ENCODE data around the gene FRMD1. TPM values are rescaled to one million over a fixed set of nuclear protein-coding genes. Genes with fewer than 3 reads are reported as not detected.

Gene FRMD1
- total and polyA plus RNA-seq, 2 of the 8 experiments (the other 6 are each of a cell fraction or from before 2014, with no cell fraction given), result 0.36 TPM; not detected in 1

DNA sequence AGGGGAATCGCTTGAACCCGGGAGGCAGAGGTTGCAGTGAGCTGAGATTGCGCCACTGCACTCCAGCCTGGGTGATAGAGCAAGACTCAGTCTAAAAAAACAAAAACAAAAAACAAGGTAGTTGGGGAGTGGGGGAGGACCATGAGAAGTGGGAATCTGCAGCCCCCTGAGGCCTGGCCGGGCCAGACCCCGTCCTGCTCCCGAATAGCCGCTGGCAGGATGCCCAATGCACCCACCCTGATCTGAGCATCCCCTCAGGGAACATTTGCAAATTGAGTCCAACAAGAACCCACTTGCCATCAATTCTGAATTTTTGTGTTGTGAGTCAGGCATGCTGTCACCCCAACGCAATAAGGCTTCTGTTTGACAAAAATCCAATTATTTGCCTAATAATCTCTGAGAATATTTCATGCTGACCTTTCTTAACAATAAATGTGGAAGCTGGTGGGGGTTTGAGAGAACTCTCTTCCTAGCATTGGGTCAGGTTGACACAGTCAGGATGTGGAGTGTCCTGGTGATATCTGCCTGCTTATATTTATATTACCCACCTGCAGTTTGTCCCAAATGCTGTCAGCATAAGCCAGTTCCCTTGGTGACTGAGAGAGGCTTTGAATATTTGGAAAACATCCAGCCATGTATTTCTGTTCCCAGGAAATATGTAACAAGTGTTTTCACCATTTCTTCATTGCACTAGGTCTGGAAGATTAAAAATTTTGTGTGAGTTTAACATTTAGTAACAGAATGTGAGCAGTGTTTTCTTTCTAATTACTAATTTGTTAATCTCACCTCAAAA lies 28.4 kb upstream of the FRMD1 start:
- no peak overlapping the region for H3K23ac ChIP-seq (ENCODE audit: insufficient read length)
- POLR2A ChIA-PET (ENCODE audit: partially characterized antibody), result interaction anchor here (1.1 kb wide), 1 partner anchor 25 kb away, joined by 3 read pairs; no protein-coding TSS in a partner anchor

More for the DNA sequence above, 28.4 kb upstream of the FRMD1 start:
- Histone ChIP-seq H3K14ac (ENCODE audit: insufficient read length) (no peak overlapping the region), H2BK5ac (ENCODE audit: low read depth, low read length) (no peak overlapping the region), H3K4me3 (ENCODE audit: extremely low read depth in 1 of 4, insufficient read depth in 2 of 4, low read depth in 3 of 4, low read length in 4 of 4) (no peak overlapping the region), H4K8ac (ENCODE audit: extremely low read depth, insufficient read depth, low read length) (no peak overlapping the region), H3K36me3 (ENCODE audit: control insufficient read depth in 2 of 4, insufficient read depth in 4 of 4, low read length in 3 of 4) (no peaks in the 10 kb centered on the region), H3K4me1 (replicated peaks in 1 of 4; ENCODE audit: control insufficient read depth in 3 of 4, insufficient read depth in 4 of 4, low read length in 3 of 4) (peaks cover 0 to 7% (median 2%) of the 10 kb centered on the region in 4 experiments; a peak in 3 of 7 replicates), H3K79me2 (ENCODE audit: control insufficient read depth in 1 of 2, insufficient read depth in 2 of 2, low read length in 2 of 2) (no peaks in the 10 kb centered on the region), H3K23me2 (ENCODE audit: low read depth, low read length) (no peaks in the 10 kb centered on the region), H2BK120ac (replicated peaks; ENCODE audit: low read depth, low read length) (no peak overlapping the region), H2BK15ac (ENCODE audit: low read length) (no peak overlapping the region), H2AFZ (ENCODE audit: low read length) (no peak overlapping the region), H4K91ac (replicated peaks; ENCODE audit: insufficient read length, low read length) (no peak overlapping the region), H3K56ac (replicated peaks; ENCODE audit: insufficient read length, low read depth, low read length) (no peak overlapping the region), H3K4ac (replicated peaks; ENCODE audit: insufficient read length, low read depth, low read length) (no peak overlapping the region), H3K9ac (replicated peaks in 1 of 4; ENCODE audit: extremely low read depth in 1 of 4, low read depth in 3 of 4, low read length in 3 of 4) (no peak overlapping the region), H3K79me1 (ENCODE audit: low read depth, low read length) (no peaks in the 10 kb centered on the region), H3K9me3 (ENCODE audit: insufficient read depth in 2 of 2, low read depth in 1 of 2, low read length in 1 of 2) (no peaks in the 10 kb centered on the region), H3K27me3 (replicated peaks in 1 of 4; ENCODE audit: control insufficient read depth in 3 of 4, extremely low read depth in 1 of 4, insufficient read depth in 3 of 4, low read length in 3 of 4) (peaks cover 0 to 11% (median 5%) of the 10 kb centered on the region in 4 experiments; a peak in 3 of 7 replicates), H2BK12ac (ENCODE audit: low read depth, low read length) (no peak overlapping the region), H3K18ac (ENCODE audit: extremely low read depth, low read length) (no peak overlapping the region), H2AK5ac (ENCODE audit: low read depth, low read length) (no peak overlapping the region), H2BK20ac (ENCODE audit: low read length) (no peak overlapping the region), H3K4me2 (ENCODE audit: insufficient read depth in 1 of 2, low read depth in 2 of 2, low read length in 2 of 2) (no peak overlapping the region), H4K5ac (ENCODE audit: insufficient read length, low read depth, low read length) (no peak overlapping the region), H4K20me1 (replicated peaks in 1 of 2; ENCODE audit: control insufficient read depth in 1 of 2, insufficient read depth in 2 of 2, low read length in 2 of 2) (no peaks in the 10 kb centered on the region), H3K27ac (ENCODE audit: low read depth, low read length) (no peak overlapping the region)
- no peak for TF ChIP-seq USF2 (IDR thresholded peaks at IDR 0.05; ENCODE audit: low read length)
- TF ChIP-seq POLR2AphosphoS5 (IDR thresholded peaks at IDR 0.05; ENCODE audit: low read depth, low read length), result no peak
- no peak for TF ChIP-seq RNF2 (IDR thresholded peaks at IDR 0.05; ENCODE audit: borderline replicate concordance, low read depth, low read length, missing control alignments, poor library complexity, severe bottlenecking)
- CTCF ChIA-PET (ENCODE audit: partially characterized antibody), result interaction anchor here (0.9 to 3.7 kb wide), 3 partner anchors 10 to 47 kb away, joined by 3 to 15 read pairs (median 3); no protein-coding TSS in a partner anchor
- no peak for DNase-seq (ENCODE audit: low read depth in 1 of 2, low spot score in 2 of 2)
- 95% methylated on average over 8 of the region's 8 CpGs; no CpG with 5 or more reads in 1 of the 2 experiments for WGBS, 2 experiments (ENCODE audit: extremely low coverage in 1 of 2, insufficient coverage in 1 of 2, insufficient read length in 1 of 2, insufficient replicate concordance in 2 of 2, low coverage in 1 of 2, low lambda C conversion rate in 2 of 2, missing lambda C conversion rate in 1 of 2)
- no peak for FAIRE-seq
